Suprapubic skin (tissue), 4 donors: ENCODE results near the gene SAMD4A. TPM values are rescaled to one million over a fixed set of nuclear protein-coding genes. Genes with fewer than 3 reads are reported as not detected.

ENCODE experiments used
- DNase-seq, 2 donors: peaks; one replicate each; pipeline ENCODE4 v3.0.0-alpha.2; 2019; ENCODE audit warnings: low spot score in 2 of 2
- H3K27ac ChIP-seq: fragments of 200-600 bp; sonication (generic); one replicate; pipeline ENCODE4 v1.5.1; 2019
- H3K27me3 ChIP-seq: fragments of 200-600 bp; sonication (generic); one replicate; pipeline ENCODE4 v1.5.1; 2019
- H3K36me3 ChIP-seq: fragments of 200-600 bp; sonication (generic); one replicate; pipeline ENCODE4 v1.5.1; 2019
- H3K4me1 ChIP-seq: fragments of 200-600 bp; sonication (generic); one replicate; pipeline ENCODE4 v1.5.1; 2019
- H3K4me3 ChIP-seq: fragments of 200-600 bp; sonication (generic); one replicate; pipeline ENCODE4 v1.5.1; 2019; ENCODE audit warnings: mild to moderate bottlenecking
- H3K9me3 ChIP-seq: fragments of 200-600 bp; sonication (generic); one replicate; pipeline ENCODE4 v1.5.1; 2019
- CTCF ChIP-seq, 2 donors: fragments of 200-600 bp in 1 of 2; fragments of 450-650 bp in 1 of 2; sonication (generic) in 1 of 2; IDR thresholded peaks; one replicate each; pipeline ENCODE4 v1.5.1; 2016 to 2019; ENCODE audit warnings: antibody characterized with exemption in 2 of 2, mild to moderate bottlenecking in 1 of 2, moderate library complexity in 1 of 2
- EP300 ChIP-seq: sonication (generic); formaldehyde crosslinking; IDR thresholded peaks from one replicate; pipeline ENCODE4 v1.6.1; 2017; ENCODE audit warnings: antibody characterized with exemption
- POLR2A ChIP-seq, 2 donors: fragments of 450-650 bp; IDR thresholded peaks; one replicate each; pipeline ENCODE4 v1.6.1; 2017; ENCODE audit warnings: antibody characterized with exemption in 2 of 2, mild to moderate bottlenecking in 2 of 2, moderate library complexity in 2 of 2
- POLR2AphosphoS5 ChIP-seq, 3 donors: sonication (generic); formaldehyde crosslinking; IDR thresholded peaks; one replicate each; pipeline ENCODE4 v1.6.1; 2017; ENCODE audit warnings: antibody characterized with exemption in 3 of 3
- WGBS: methylation state at CpG from one replicate; pipeline ENCODE4 v1.1.5; 2018; 5-methylcytosine and 5-hydroxymethylcytosine counted together
- total RNA-seq, 4 donors: library from RNA; depleted of rRNA; stranded (reverse); fragments of >200 nt; gene quantifications; one replicate each; pipeline ENCODE4 v1.1.0, GENCODE V29; 2016

Gene SAMD4A
- total RNA-seq, 4 donors from 2014 or later: 7.7 to 26.6 (median 9.7) TPM

DNA sequence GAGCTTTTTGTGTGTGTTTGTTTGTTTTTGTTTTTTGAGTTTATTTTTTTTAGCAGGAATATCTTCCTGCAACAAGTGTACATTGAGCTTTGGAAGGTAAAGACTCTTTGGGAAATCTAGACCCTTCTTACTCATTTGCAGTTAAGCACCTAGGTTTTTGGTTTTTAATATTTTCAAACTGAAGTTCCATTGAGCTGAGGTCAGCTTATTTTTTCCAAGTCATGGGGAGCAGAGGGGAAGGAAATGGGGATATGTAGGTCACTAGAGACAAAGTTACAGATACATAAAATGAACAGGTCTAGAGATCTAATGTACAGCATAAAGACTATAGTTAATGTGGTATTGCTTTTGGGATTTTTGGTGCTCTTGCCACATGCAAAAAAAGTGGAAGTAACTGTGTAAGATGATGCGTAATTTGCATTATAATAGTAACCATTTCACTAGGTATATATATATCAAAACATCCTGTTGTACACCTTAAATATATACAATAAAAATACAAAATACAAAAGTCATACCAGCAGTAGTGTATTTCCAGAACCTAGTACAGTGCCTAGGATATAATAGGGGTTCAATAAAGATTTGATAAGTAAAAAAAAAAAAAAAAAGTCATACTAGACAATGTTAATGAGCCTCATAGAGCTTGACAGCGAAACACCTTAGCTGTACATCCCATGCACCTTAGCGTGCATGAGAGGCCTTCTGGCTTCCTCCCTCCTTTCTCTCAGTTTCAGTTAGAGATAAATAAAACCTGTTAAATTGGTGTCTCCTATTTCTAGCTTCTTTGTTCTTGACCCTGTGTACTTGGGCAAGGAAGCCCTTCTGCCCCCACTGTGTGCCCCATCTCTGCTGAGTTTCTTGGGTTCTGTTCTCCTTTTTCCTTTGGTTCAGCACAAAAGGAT is 34.6 kb upstream of the SAMD4A start:
- TF ChIP-seq CTCF (IDR thresholded peaks at IDR 0.05) (no peak), POLR2A (IDR thresholded peaks at IDR 0.05) (no peak), POLR2AphosphoS5 (IDR thresholded peaks at IDR 0.05) (no peak), EP300 (no peak)
- Histone ChIP-seq H3K4me1 (no peaks in the 10 kb centered on the region), H3K27ac (no peak overlapping the region), H3K9me3 (no peaks in the 10 kb centered on the region), H3K36me3 (no peaks in the 10 kb centered on the region), H3K27me3 (no peaks in the 10 kb centered on the region), H3K4me3 (no peak overlapping the region)
- no peak for DNase-seq
- 95% methylated on average over 3 of the region's 3 CpGs for WGBS

DNA sequence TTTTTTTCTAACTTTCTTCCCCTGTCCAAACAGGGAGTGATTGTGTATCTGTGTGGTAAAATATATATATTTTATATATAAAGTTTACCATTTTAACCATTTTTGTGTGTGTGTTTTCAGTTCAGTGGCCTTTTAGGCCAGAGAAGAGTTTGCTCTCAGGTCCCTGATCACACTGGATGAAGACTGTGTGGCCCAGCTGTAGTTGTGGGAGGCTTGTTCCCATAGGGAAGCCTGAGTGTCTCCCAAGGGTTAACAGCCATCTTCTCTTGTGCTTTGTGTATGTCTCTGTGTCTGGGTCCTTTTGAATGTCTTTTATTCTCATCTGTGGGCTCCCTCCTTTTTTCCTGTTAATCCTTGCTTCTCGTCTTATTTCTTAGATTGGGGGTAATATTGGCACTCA is 33.8 kb upstream of the SAMD4A start:
- WGBS: 97% methylated on average over 1 of the region's 1 CpG
- DNase-seq: no peak
- Histone ChIP-seq H3K4me1 (no peaks in the 10 kb centered on the region), H3K4me3 (no peak overlapping the region), H3K36me3 (peaks cover 2% of the 10 kb centered on the region), H3K27me3 (no peaks in the 10 kb centered on the region), H3K9me3 (no peaks in the 10 kb centered on the region), H3K27ac (no peak overlapping the region)
- TF ChIP-seq CTCF (IDR thresholded peaks at IDR 0.05): no peak
- TF ChIP-seq POLR2A (IDR thresholded peaks at IDR 0.05): no peak
- no peak for TF ChIP-seq POLR2AphosphoS5 (IDR thresholded peaks at IDR 0.05)
- TF ChIP-seq EP300: no peak

DNA sequence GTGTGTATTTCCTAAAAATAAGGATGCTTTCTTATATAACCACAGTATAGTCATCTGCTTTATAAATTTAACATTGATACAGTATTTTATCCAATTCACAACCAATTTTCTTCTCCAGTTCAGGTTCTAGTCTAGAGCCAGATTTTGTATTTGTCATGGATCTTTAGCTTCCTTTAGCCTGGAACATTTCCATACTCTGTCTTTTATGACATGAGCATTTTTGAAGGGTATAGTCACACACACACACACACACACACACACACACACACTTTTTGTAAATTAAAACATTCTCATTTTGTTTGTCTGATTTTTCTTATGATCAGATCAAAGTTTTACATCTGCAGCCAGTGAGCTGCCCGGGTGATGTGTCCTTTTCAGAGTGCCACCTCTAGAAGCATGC is 31.8 kb upstream of the SAMD4A start:
- 68% methylated on average over 1 of the region's 1 CpG for WGBS
- Histone ChIP-seq H3K9me3 (no peaks in the 10 kb centered on the region), H3K4me3 (no peak overlapping the region), H3K36me3 (peaks cover 7% of the 10 kb centered on the region), H3K27me3 (no peaks in the 10 kb centered on the region), H3K27ac (no peak overlapping the region), H3K4me1 (no peaks in the 10 kb centered on the region)
- DNase-seq: no peak
- TF ChIP-seq CTCF (IDR thresholded peaks at IDR 0.05) (no peak), POLR2AphosphoS5 (IDR thresholded peaks at IDR 0.05) (no peak), EP300 (no peak), POLR2A (IDR thresholded peaks at IDR 0.05) (no peak)

GRCh38 chr14:54535646-54536045 is 31.3 kb upstream of the SAMD4A start:
- DNase-seq: no peak
- Histone ChIP-seq H3K4me1 (no peaks in the 10 kb centered on the region), H3K36me3 (peaks cover 7% of the 10 kb centered on the region), H3K27ac (no peak overlapping the region), H3K27me3 (no peaks in the 10 kb centered on the region), H3K4me3 (no peak overlapping the region), H3K9me3 (no peaks in the 10 kb centered on the region)
- WGBS: 65% methylated on average over 2 of the region's 2 CpGs
- TF ChIP-seq POLR2A (IDR thresholded peaks at IDR 0.05) (no peak), POLR2AphosphoS5 (IDR thresholded peaks at IDR 0.05) (no peak), EP300 (no peak), CTCF (IDR thresholded peaks at IDR 0.05) (no peak)

DNA sequence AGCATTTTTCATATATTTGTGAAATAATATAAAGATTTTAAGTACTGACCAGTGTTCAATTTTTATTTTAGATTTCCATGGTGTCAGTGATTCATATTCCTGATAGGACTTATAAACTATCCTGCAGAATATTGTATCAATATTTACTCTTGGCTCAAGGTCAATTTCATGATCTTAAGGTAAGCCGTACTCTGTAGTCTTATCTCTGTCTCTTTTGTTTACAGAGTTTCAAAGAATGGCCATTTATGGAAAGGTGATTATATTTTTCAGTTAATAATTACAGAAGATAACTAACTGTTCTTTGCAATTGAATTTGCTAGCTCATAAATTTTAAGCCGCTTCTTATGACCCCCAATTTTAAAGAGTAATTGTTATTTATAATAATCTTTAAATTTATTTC is 29.3 kb upstream of the SAMD4A start:
- Histone ChIP-seq H3K36me3 (peaks cover 7% of the 10 kb centered on the region), H3K9me3 (no peaks in the 10 kb centered on the region), H3K27me3 (no peaks in the 10 kb centered on the region), H3K4me1 (no peaks in the 10 kb centered on the region), H3K4me3 (no peak overlapping the region), H3K27ac (no peak overlapping the region)
- TF ChIP-seq POLR2A (IDR thresholded peaks at IDR 0.05): no peak
- TF ChIP-seq CTCF (IDR thresholded peaks at IDR 0.05): no peak
- no peak for TF ChIP-seq EP300
- no peak for TF ChIP-seq POLR2AphosphoS5 (IDR thresholded peaks at IDR 0.05)
- DNase-seq: no peak
- WGBS: 97% methylated on average over 2 of the region's 2 CpGs
